Muscle of back (tissue), 10 donors: ENCODE data around the gene NRG2. TPM values are rescaled to one million over a fixed set of nuclear protein-coding genes. Genes with fewer than 3 reads are reported as not detected.

Experiments used
- polyA plus RNA-seq, 10 donors: library from polyadenylated mRNA; unstranded; fragments of 120-200 nt; gene quantifications; one replicate each; pipeline ENCODE4 v1.2.1, GENCODE V29; 2013; ENCODE audit not compliant: insufficient read length in 10 of 10

The NRG2 gene
- polyA plus RNA-seq, 10 donors, result 0.64 to 2.1 (median 1.5) TPM

Other genes with a start within 250 kb of the NRG2 start
- gene PSD2, start 247.5 kb downstream of the NRG2 start, polyA plus RNA-seq, result under 1 TPM; 0.16 to 0.46 (median 0.24) TPM
- gene PURA, start 70.8 kb upstream of the NRG2 start, polyA plus RNA-seq, result 10 to 100 TPM in 2 of 10 donors, 1 to 10 TPM in 8; 8.2 to 11.9 (median 9.4) TPM
- gene IGIP, start 82.6 kb upstream of the NRG2 start, polyA plus RNA-seq, result 1 to 10 TPM; 4.0 to 8.7 (median 5.4) TPM
- 10 to 100 TPM; 19.6 to 40.6 (median 37.0) TPM for gene CYSTM1, start 131.9 kb upstream of the NRG2 start, polyA plus RNA-seq